Measurements from ENCODE around the gene C16orf96.

Gene C16orf96

GRCh38 chr16:4529085-4530060 is 26.8 kb upstream of the C16orf96 start:
- H3K36me3 Mint-ChIP-seq (ENCODE audit: low read depth): peaks cover 17% of the 10 kb centered on the region
- H3K4me1 Mint-ChIP-seq: peaks cover 31% of the 10 kb centered on the region
- no peaks in the 10 kb centered on the region for H3K9me3 Mint-ChIP-seq
- H3K27ac Mint-ChIP-seq: peak overlapping the region; percentile 52 to 83 (median 75)
- TF ChIP-seq CTCF (IDR thresholded peaks at IDR 0.05; ENCODE audit: unreplicated experiment in 3 of 3): no peak
- no peaks in the 10 kb centered on the region for H3K27me3 Mint-ChIP-seq (ENCODE audit: low read depth)
- H3K4me3 Mint-ChIP-seq: peak overlapping the region in 1 of 3 experiments; percentile 4

- no peak for TF ChIP-seq CTCF (IDR thresholded peaks at IDR 0.05; ENCODE audit: unreplicated experiment in 3 of 3)
- Mint-ChIP-seq H3K36me3 (ENCODE audit: low read depth) (peaks cover 25% of the 10 kb centered on the region), H3K4me3 (peak overlapping the region in 1 of 3 experiments; percentile 40), H3K27ac (no peak overlapping the region), H3K27me3 (ENCODE audit: low read depth) (no peaks in the 10 kb centered on the region), H3K9me3 (no peaks in the 10 kb centered on the region), H3K4me1 (peaks cover 39% of the 10 kb centered on the region)
These were observed 24.3 kb upstream of the C16orf96 start for GRCh38 chr16:4531811-4532210.

- Mint-ChIP-seq H3K4me3 (peak overlapping the region in 1 of 3 experiments; percentile 40), H3K9me3 (no peaks in the 10 kb centered on the region), H3K36me3 (ENCODE audit: low read depth) (peaks cover 25% of the 10 kb centered on the region), H3K4me1 (peaks cover 43% of the 10 kb centered on the region), H3K27me3 (ENCODE audit: low read depth) (no peaks in the 10 kb centered on the region), H3K27ac (no peak overlapping the region)
- no peak for TF ChIP-seq CTCF (IDR thresholded peaks at IDR 0.05; ENCODE audit: unreplicated experiment in 3 of 3)
These were observed 23.9 kb upstream of the C16orf96 start for GRCh38 chr16:4532238-4532637.

GRCh38 chr16:4533490-4533889 is 22.6 kb upstream of the C16orf96 start:
- Mint-ChIP-seq H3K9me3 (no peaks in the 10 kb centered on the region), H3K4me1 (peaks cover 41% of the 10 kb centered on the region), H3K27ac (no peak overlapping the region), H3K36me3 (ENCODE audit: low read depth) (peaks cover 25% of the 10 kb centered on the region), H3K27me3 (ENCODE audit: low read depth) (no peaks in the 10 kb centered on the region), H3K4me3 (no peak overlapping the region)
- TF ChIP-seq CTCF (IDR thresholded peaks at IDR 0.05; ENCODE audit: unreplicated experiment in 3 of 3): no peak

GRCh38 chr16:4534151-4534790 is 21.9 kb upstream of the C16orf96 start:
- Mint-ChIP-seq H3K9me3 (peaks cover 4% of the 10 kb centered on the region), H3K36me3 (ENCODE audit: low read depth) (peaks cover 28% of the 10 kb centered on the region), H3K27ac (no peak overlapping the region), H3K4me3 (no peak overlapping the region), H3K4me1 (peaks cover 36% of the 10 kb centered on the region), H3K27me3 (ENCODE audit: low read depth) (no peaks in the 10 kb centered on the region)
- no peak for TF ChIP-seq CTCF (IDR thresholded peaks at IDR 0.05; ENCODE audit: unreplicated experiment in 3 of 3)

Data from nephron (organoid).